ENCODE data around the gene SNX5. TPM values are rescaled to one million over a fixed set of nuclear protein-coding genes. Genes with fewer than 3 reads are reported as not detected.

SNX5 gene
- total and polyA plus RNA-seq, 2 of the 13 experiments (the other 11 are each of a cell fraction or from before 2014, with no cell fraction given) = 664 to 1,040 TPM

DNA sequence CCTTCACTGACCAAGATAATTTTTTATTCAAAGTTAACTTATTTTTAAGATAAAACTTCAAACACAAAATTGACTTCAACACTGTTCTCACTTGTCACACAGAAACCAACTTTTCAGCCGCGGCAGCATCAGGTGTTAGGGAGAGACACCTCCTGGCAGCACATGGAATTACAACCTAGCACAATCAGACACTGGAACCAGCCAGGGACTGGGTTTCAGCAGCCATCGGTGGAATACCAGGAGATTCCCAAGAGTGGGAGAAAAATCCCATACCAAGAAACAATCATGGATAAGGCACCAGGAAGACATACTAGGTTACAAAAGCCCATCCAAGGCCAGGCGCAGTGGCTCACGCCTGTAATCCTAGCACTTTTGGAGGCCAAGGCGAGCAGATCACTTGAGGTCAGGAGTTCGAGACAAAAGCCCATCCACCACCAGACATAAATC lies 70.0 kb downstream of the SNX5 start (continued):
- TF ChIP-seq, protein P1, sequence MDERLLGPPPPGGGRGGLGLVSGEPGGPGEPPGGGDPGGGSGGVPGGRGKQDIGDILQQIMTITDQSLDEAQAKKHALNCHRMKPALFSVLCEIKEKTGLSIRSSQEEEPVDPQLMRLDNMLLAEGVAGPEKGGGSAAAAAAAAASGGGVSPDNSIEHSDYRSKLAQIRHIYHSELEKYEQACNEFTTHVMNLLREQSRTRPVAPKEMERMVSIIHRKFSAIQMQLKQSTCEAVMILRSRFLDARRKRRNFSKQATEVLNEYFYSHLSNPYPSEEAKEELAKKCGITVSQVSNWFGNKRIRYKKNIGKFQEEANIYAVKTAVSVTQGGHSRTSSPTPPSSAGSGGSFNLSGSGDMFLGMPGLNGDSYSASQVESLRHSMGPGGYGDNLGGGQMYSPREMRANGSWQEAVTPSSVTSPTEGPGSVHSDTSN (CRISPR knock-in tag; IDR thresholded peaks at IDR 0.05) = 0 out of 2 replicates have a peak, but pooled peaks have one; percentile 16
- TF ChIP-seq ZNF160 (CRISPR knock-in tag; IDR thresholded peaks at IDR 0.05) (no peak), BHLHE40 (IDR thresholded peaks at IDR 0.05; ENCODE audit: low read length) (0 out of 2 replicates have a peak, but pooled peaks have one; percentile 11), TGIF2 (CRISPR knock-in tag; IDR thresholded peaks at IDR 0.05) (no peak), XRCC5 (optimal IDR thresholded peaks at IDR 0.05; ENCODE audit: low read length) (peak; percentile 34), CBX1 (IDR thresholded peaks at IDR 0.05; ENCODE audit: low read depth) (no peak), FOXO1 (CRISPR knock-in tag; IDR thresholded peaks at IDR 0.05) (peak; percentile 34; the same call in 1 of the 2 replicates), KLF11 (CRISPR knock-in tag; IDR thresholded peaks at IDR 0.05) (peak; percentile 81; the same call in 1 of the 2 replicates), TCF7 (IDR thresholded peaks at IDR 0.05; ENCODE audit: low read depth) (no peak), ZNF451 (CRISPR knock-in tag; IDR thresholded peaks at IDR 0.05) (no peak), ZNF883 (CRISPR knock-in tag; IDR thresholded peaks at IDR 0.05; ENCODE audit: not compliant biosample characterization) (peak; percentile 62), SMARCE1 (IDR thresholded peaks at IDR 0.05; ENCODE audit: borderline replicate concordance) (no peak)
- TF ChIP-seq, protein P2, sequence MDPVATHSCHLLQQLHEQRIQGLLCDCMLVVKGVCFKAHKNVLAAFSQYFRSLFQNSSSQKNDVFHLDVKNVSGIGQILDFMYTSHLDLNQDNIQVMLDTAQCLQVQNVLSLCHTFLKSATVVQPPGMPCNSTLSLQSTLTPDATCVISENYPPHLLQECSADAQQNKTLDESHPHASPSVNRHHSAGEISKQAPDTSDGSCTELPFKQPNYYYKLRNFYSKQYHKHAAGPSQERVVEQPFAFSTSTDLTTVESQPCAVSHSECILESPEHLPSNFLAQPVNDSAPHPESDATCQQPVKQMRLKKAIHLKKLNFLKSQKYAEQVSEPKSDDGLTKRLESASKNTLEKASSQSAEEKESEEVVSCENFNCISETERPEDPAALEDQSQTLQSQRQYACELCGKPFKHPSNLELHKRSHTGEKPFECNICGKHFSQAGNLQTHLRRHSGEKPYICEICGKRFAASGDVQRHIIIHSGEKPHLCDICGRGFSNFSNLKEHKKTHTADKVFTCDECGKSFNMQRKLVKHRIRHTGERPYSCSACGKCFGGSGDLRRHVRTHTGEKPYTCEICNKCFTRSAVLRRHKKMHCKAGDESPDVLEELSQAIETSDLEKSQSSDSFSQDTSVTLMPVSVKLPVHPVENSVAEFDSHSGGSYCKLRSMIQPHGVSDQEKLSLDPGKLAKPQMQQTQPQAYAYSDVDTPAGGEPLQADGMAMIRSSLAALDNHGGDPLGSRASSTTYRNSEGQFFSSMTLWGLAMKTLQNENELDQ (CRISPR knock-in tag; IDR thresholded peaks at IDR 0.05; ENCODE audit: borderline replicate concordance) = no peak
- TF ChIP-seq, protein P3, sequence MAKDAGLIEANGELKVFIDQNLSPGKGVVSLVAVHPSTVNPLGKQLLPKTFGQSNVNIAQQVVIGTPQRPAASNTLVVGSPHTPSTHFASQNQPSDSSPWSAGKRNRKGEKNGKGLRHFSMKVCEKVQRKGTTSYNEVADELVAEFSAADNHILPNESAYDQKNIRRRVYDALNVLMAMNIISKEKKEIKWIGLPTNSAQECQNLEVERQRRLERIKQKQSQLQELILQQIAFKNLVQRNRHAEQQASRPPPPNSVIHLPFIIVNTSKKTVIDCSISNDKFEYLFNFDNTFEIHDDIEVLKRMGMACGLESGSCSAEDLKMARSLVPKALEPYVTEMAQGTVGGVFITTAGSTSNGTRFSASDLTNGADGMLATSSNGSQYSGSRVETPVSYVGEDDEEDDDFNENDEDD (CRISPR knock-in tag; IDR thresholded peaks at IDR 0.05; ENCODE audit: borderline replicate concordance) = 0 out of 2 replicates have a peak, but pooled peaks have one; percentile 14
- TF ChIP-seq, protein P4, sequence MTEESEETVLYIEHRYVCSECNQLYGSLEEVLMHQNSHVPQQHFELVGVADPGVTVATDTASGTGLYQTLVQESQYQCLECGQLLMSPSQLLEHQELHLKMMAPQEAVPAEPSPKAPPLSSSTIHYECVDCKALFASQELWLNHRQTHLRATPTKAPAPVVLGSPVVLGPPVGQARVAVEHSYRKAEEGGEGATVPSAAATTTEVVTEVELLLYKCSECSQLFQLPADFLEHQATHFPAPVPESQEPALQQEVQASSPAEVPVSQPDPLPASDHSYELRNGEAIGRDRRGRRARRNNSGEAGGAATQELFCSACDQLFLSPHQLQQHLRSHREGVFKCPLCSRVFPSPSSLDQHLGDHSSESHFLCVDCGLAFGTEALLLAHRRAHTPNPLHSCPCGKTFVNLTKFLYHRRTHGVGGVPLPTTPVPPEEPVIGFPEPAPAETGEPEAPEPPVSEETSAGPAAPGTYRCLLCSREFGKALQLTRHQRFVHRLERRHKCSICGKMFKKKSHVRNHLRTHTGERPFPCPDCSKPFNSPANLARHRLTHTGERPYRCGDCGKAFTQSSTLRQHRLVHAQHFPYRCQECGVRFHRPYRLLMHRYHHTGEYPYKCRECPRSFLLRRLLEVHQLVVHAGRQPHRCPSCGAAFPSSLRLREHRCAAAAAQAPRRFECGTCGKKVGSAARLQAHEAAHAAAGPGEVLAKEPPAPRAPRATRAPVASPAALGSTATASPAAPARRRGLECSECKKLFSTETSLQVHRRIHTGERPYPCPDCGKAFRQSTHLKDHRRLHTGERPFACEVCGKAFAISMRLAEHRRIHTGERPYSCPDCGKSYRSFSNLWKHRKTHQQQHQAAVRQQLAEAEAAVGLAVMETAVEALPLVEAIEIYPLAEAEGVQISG (CRISPR knock-in tag; IDR thresholded peaks at IDR 0.05) = peak; percentile 51; the same call in 1 of the 2 replicates
- TF ChIP-seq, protein P5, sequence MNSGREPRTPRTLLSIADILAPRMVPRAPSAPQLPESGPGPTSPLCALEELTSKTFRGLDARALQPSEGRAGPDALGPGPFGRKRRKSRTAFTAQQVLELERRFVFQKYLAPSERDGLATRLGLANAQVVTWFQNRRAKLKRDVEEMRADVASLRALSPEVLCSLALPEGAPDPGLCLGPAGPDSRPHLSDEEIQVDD (CRISPR knock-in tag; IDR thresholded peaks at IDR 0.05; ENCODE audit: borderline replicate concordance) = no peak
- TF ChIP-seq, protein P6, sequence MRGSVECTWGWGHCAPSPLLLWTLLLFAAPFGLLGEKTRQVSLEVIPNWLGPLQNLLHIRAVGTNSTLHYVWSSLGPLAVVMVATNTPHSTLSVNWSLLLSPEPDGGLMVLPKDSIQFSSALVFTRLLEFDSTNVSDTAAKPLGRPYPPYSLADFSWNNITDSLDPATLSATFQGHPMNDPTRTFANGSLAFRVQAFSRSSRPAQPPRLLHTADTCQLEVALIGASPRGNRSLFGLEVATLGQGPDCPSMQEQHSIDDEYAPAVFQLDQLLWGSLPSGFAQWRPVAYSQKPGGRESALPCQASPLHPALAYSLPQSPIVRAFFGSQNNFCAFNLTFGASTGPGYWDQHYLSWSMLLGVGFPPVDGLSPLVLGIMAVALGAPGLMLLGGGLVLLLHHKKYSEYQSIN (CRISPR knock-in tag; IDR thresholded peaks at IDR 0.05; ENCODE audit: borderline replicate concordance) = no peak
- TF ChIP-seq, protein P7, sequence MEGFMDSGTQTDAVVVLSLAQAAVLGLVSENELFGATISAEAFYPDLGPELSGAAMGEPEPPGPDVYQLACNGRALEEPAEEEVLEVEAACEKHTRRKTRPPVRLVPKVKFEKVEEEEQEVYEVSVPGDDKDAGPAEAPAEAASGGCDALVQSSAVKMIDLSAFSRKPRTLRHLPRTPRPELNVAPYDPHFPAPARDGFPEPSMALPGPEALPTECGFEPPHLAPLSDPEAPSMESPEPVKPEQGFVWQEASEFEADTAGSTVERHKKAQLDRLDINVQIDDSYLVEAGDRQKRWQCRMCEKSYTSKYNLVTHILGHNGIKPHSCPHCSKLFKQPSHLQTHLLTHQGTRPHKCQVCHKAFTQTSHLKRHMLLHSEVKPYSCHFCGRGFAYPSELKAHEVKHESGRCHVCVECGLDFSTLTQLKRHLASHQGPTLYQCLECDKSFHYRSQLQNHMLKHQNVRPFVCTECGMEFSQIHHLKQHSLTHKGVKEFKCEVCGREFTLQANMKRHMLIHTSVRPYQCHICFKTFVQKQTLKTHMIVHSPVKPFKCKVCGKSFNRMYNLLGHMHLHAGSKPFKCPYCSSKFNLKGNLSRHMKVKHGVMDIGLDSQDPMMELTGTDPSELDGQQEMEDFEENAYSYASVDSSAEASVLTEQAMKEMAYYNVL (CRISPR knock-in tag; IDR thresholded peaks at IDR 0.05; ENCODE audit: borderline replicate concordance) = no peak
